Testis (tissue), 2 donors: Measurements from ENCODE around the gene PTGIS.

Source experiments
- CTCF ChIP-seq, 3 experiments: fragments of 450-650 bp in 2 of 3; fragments of 200-600 bp in 1 of 3; sonication (generic) in 1 of 3; IDR thresholded peaks; one replicate each; pipeline ENCODE4 v1.5.1; 2016 to 2019; ENCODE audit warnings: antibody characterized with exemption in 3 of 3, mild to moderate bottlenecking in 2 of 3, moderate library complexity in 1 of 3
- POLR2A ChIP-seq: fragments of 450-650 bp; IDR thresholded peaks from one replicate; pipeline ENCODE4 v1.6.1; 2017; ENCODE audit warnings: antibody characterized with exemption, mild to moderate bottlenecking, moderate library complexity

GRCh38 chr20:49519212-49519712 is 48.7 kb downstream of the PTGIS start:
- TF ChIP-seq CTCF (IDR thresholded peaks at IDR 0.05) (no peak), POLR2A (no peak)
